Measurements from ENCODE around the gene LDLRAD1.
"Not testable (repeated sequence)": the region's sequence is repeated elsewhere in the genome, so short reads cannot be mapped to it uniquely, and the experiment has no call there.

Gene LDLRAD1

DNA sequence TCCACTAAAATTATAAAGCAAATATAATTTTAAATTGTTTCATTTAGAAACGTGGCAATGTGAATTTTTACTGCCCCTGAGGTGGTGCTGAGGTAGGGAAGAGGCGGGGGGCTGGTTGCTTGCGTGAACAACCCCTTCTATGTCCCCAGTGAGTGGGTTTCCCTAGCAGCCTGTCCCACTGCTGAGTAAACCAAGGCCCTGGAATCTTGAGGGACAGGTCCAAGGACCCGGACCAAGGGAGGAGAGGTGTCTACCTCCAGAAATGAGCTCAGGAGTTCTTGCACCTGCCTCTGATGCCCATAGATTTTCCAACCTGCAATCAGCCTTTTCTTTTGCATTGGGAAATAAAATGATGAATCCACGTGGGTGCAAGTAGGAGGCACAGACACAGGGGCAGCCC is 649 bp upstream of the LDLRAD1 start:
- DNase-seq, result no peak

DNA sequence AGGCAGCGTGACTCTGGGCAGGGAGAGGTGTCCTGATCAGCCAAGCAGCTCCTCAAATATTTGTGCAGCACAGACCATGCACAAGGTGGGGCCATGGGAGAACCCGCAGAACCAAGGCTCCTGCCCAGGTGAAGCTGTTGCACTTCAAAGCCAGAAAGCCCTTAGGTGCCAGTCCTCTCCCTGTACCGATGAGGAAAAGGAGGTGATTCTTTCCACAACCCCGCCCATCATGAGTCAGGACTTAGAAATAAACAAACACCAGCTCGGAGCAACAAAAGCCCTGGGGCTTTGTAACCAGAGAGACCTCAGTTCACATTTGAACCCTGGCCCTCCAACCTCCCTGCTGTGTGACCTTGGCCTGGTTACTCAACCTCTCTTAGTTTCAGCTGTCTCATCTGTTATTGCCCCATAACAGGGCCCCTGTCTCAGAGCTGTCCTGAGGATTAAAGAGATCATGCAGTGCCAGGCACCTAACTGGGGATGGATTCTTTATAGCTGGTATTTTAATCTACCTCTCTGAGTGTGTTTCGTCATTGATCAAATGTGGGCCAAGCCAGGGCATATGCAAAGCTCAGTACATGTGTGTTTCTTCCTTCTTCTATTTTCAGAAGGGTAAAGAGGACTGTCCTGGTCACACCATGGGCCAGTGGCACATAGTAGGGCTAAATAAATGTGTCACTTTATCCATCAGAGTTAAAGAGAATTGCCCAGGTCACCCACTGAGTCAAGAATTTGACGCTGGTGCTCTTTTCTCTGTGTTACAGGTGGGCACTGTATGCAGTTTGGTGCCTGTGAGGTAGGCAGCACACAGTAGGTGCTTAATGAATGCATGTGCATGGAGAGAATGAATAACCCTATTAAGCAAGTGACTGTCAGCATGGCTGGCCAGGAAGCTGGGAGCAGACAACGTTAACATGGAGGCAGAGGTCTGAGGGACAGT is 1.4 kb downstream of the LDLRAD1 start:
- no peak for DNase-seq

DNA sequence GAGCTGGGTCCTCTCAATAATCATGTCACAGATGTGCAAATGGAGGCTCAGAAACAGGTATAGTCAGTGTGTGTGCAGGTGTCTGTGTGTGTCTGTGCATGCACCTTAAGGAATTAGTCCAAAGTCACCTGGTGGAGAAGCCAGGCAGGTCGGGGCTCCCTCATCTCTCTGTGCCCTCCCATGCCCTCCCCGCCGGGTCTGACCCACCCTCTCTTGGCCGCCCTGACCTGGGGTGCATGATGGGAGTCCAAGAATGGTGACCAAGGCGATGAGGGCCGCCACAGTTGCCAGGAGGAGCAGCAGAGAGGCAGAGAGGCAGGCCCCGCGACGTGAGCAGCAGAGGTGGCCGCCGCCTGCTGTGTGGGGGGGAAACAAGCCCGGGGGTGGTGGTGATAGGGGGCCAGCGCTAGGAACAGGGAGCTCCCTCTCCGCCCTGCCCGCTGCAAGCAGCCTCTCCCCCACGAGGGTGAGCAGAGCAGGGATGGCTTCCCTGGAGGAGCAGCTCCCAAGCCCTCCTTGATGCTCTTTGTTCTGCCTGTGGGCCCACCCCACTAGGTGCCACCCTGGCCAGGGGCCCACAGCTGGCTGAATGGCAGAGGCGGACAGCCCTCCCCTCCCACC is 3.9 kb downstream of the LDLRAD1 start:
- no peak for DNase-seq

DNA sequence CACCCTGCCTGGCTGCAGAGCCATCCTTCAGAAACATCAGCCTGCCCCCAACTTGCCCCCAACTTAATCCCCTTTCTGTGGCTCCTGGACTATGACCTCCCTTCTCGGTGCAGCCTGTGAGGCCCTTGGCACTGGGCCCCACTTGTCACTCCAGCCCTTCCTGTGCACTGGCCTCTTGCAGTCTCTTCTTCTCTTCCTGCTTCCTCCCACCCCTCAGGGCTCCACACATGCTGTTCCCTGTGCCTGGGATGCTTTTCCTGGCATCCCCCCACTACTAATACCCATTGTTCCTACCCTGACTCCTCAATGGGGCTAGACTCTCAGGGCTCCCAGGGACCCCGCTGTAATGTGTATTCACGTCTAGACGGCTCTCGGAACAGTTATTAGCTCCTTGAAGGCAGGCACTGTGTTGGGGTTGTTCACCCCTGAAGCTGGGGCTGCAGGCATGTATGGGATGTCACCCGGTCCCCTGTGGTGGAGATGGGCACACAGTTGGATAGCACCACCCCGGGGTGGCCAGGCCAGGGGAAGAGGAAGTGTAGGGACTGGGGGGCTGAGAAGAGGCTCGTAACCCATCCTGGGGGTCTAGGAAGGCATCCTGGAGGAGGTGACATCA is 4.5 kb downstream of the LDLRAD1 start:
- no peak for DNase-seq

DNA sequence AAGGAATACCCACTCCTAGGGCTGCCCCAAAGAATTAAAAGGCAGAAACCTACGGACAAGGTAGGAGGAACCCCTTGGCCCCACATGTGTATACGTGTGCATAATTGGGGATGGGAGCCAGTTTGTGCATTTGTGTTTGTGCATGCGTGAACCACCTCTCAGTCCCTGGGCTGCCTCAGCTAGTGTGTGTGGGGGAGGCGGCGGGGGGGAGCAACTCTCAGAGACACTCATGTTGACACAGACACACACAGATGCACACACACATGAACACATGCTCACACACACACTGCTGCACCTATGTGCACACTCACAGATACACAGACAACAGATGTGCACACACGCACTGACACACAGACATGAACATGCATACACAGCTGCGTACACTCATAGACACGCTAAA is 5.1 kb downstream of the LDLRAD1 start:
- DNase-seq, result no peak

DNA sequence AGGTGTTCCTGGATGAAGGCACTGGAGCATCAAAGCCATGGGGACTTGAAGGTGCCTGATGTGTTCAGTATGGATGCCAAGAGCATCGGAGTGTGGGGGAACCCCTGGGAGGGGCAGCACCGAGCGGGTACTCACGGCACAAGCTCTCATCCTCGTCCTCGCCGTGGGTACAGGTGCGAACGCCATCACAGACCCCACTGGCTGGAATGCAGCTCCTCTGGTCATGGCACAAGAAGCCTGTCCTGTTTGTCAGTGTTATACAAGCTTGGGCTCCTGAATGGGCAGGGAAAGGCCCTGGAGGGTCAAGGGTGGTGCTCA is 6.0 kb downstream of the LDLRAD1 start:
- no peak for DNase-seq

DNA sequence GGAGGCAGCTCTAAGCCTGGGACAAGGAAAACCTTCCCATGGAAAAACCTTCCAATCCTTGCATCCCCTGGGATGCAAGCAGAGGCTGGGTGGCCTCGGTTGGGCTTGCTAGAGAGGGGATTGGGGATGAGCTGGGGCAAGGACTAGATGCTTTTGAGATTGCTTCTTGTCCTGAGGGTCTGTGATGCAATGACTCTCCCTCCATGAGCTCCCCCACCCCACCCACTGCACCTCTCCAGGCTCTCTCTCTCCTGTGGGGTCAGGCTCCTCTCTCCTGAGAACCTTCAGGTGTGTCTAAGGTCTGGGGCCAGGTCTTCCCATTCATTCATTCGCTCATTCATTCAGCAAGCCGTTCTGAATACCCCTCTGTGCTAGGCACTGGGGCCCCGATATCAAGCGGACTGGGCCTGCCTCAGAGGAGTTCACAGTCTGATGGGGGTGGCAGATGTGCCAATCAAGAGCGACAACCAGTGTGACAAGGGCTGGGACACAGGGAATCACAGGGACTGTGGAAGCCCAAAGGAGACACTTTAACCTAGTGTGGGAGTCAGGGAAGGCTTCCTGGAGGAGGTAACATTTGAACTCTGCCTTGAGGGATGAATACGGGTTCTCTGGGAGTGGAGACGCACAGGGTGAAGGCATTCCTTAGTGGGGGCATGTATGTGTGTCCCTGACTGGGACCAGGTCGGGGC is 6.5 kb downstream of the LDLRAD1 start:
- DNase-seq, result no peak

DNA sequence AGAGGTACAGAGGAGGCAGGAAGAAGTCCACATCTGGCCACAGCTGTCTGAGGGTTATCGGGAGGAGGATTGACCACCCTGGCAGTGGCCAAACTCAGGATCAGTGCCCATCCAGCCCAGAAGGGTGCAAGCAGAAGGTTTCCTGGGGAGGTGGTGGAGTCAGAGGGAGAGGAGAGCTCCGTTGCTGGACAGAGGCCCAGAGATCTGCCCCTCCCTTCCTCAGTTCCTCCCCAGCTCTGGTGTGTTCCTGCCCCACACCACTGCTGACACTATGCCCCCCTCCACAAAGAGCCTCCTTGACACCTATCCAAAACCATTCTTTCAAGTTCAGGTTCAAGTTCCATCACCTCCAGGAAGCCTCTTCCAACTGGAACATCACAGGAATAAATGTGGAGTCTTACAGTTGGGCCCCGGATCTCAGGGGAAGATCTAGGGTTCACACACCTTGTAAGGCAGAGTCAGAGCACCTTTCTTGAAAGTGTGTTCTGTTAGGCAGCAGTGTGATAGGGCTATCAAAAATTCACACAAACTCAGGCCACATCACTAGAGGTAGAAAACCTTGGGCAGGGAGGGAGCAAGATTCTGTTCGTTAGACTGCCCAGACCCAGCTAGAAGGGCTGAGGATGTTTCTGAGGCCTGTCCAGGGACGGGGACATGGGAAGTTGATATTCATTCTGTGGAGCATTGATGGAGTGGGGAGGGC is 7.4 kb downstream of the LDLRAD1 start:
- no peak for DNase-seq

DNA sequence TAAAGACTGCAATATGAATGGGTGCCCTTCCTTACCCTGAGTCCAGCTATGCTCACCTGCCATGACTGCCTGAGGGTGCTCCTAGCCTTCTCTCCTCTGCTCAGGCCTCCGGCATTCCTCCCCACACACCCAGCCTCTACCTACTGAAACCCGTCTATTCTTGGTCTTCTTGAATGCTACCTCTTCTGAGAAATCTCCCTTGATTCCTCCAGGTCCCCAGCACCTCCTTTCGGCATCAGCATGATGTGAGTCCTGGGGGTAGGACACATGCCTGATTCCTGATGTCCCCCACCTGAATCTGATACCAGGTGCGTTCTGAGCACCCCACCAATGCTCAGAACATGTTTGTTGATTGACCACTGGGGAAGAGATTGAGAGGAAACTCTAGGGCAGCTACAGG is 8.6 kb downstream of the LDLRAD1 start:
- no peak for DNase-seq

DNA sequence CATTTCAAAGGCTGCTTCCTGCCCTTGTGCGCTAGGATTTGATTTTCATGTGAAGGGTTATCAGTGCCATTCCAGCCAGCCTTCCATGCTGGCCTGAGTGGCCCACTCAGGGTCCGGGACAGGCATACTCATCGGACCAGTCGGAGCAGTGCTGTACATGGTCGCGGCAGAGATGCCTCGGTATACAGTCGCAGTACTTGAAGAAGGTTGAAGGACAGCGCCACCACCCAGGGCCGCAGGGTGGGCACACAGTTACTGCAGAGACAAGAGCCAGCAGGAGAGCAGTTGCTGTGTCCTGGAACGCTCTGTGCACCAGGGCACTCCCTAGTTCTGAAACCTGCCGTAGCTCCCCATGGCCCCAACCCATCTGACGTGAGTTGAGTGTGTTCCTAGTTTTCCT is 9.1 kb downstream of the LDLRAD1 start:
- DNase-seq, result no peak

DNA sequence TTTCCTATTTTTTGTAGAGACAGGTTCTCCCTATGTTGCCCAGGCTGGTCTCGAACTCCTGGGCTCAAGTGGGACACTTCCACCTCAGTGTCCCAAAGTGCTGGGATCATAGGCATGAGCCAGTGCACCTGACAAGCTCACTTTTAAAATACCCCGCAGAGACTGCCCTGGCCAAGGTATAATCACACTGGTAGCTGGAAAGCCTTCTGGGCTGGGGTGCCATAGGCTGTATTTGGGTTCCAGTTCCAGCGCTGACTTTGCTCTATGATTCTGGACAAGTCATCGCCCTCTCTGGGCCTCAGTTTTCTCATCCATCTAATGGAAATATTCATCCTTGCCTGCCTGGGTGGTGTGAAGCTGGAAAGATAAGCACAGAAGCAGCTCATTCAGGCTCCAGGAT is 10.4 kb downstream of the LDLRAD1 start:
- DNase-seq, result no peak

DNA sequence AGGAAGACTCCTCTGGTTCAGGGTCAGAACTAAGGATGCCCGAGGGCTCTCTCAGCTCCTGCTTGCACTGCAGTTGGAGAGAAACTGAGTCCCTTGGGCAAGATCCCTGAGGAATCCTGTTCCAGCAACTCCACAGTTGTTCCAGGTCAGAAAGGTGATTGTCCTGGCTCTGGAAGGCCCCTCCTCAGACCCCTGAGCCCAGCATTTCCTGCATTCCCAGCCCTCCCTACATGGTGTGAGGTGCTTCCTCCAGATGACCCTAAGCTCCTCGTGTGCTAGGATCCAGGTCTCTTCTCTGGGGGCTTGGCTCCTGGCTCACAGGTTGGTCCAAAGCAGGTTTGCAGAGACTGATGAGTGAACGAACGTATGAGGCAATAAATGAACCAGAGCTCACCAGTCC is 11.5 kb downstream of the LDLRAD1 start:
- DNase-seq, result no peak

DNA sequence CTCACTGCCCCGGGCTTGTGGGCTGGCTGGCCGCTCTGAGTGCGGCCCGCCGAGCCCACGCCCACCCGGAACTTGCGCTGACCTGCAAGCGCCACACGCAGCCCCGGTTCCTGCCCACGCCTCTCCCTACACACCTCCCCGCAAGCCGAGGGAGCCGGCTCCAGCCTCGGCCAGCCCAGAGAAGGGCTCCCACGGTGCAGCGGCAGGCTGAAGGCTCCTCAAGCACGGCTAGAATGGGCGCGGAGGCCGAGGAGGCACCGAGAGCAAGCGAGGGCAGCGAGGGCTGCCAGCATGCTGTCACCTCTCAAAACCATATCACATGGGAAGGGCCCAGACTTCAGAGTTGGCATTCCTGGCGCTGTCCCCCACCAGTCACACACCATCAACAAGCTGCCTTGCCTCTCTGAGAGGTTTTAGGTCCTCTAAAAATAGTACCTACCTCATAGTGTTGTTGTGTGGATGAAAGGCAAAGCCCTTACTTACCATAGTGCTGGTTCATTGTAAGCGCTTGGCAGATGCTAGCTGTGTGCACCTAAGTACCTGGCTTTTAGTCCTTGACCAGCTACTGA is 13.4 kb downstream of the LDLRAD1 start:
- DNase-seq, result no peak

DNA sequence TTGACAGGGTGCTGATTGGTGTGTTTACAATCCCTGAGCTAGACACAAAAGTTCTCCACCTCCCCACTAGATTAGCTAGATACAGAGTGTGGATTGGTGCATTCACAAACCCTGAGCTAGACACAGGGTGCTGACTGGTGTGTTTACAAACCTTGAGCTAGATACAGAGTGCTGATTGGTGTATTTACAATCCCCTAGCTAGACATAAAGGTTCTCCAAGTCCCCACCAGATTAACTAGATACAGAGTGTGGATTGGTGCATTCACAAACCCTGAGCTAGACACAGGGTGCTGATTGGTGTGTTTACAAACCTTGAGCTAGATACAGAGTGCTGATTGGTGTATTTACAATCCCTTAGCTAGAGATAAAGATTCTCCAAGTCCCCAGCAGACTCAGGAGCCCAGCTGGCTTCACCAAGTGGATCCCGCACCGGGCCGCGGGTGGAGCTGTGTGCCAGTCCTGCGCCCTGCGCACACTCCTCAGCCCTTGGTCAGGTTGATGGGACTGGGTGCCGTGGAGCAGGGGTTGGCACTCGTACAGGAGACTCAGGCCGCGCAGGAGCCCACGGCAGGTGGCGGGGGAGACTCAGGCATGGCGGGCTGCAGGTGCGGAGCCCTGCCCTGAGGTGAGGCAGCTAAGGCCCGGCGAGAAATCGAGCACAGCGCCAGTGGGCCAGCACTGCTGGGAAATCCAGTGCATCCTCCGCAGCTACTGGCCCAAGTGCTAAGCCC is 14.1 kb downstream of the LDLRAD1 start:
- not testable (repeated sequence) for DNase-seq

DNA sequence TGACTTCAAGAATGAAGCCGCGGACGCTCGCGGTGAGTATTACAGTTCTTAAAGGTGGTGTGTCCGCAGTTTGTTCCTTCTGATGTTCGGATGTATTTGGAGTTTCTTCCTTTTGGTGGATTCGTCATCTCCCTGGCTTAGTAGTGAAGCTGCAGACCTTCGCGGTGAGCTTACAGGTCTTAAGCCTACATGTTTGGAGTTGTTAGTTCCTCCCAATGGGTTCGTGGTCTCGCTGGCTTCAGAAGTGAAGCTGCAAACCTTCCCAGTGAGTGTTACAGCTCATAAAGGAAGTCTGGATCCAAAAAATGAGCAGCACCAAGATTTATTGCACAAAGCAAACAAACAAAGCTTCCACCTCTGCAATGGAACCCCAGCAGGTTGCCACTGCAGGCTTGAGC is 14.7 kb downstream of the LDLRAD1 start:
- DNase-seq, result no peak

DNA sequence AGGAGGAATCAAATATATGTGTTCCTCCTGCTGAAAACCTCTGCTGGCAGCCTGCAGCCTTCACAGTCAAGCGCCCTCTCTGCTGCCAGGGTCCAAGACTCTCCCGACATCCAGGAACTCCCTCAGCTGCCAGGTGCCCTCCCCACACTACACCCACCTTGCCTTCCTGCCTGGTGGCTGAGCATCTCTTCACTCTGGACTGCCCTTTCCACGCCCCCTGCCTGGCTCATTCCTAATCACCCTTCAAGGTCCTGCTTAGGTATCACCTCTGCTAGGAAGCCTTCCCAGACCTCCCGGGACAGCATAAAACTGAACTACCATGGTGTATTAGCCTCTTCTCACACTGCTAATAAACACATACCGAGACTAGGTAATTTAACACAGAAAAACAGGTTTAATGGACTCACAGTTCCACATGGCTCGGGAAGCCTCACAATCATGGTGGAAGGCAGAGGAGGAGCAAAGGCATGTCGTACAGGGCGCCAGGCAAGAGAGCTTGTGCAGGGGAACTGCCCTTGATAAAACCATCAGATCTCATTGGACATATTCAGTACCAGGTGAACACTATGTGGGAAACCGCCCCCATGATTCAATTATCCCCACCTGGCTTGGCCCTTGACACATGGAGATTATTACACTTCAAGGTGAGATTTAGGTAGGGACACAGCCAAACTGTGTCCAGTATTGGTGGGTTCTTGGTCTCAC is 15.3 kb downstream of the LDLRAD1 start:
- no peak for DNase-seq

DNA sequence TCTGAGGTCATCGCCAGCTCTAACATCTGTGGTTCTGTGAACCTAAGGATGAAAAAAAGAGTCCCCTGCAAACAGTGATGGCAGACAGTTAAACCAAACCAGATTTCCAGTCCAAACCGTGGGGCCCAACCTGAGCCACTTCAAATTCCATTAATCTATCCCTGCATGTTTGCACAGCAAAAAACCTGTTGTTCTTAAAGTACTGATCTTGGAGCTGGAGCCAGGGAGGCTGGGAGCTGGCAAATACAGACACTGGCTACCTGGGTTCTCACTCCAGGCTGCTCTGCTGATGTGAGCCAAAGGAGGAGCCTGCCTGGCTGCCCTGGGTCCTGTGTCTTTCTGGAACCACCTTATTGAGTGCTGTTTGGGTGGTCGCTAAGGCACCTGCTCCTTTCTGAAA is 16.4 kb downstream of the LDLRAD1 start:
- no peak for DNase-seq

DNA sequence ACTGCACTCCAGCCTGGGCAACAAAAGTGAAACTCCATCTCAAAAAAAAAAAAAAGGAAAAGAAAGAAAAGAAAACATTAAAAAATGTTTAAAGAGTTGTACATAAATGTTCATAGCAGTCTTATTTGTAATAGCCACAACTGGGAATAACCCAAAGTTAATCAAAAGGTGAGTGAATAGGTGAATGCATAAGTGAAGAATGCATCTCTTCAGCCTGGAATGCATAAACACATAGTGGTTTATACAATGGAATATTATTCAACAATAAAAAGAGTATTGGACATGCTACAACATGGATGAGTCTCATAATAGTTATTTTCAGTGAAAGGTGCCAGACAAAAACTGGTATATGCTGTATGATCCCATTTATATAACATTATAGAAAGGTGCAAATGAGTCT is 18.1 kb downstream of the LDLRAD1 start:
- DNase-seq, result no peak

DNA sequence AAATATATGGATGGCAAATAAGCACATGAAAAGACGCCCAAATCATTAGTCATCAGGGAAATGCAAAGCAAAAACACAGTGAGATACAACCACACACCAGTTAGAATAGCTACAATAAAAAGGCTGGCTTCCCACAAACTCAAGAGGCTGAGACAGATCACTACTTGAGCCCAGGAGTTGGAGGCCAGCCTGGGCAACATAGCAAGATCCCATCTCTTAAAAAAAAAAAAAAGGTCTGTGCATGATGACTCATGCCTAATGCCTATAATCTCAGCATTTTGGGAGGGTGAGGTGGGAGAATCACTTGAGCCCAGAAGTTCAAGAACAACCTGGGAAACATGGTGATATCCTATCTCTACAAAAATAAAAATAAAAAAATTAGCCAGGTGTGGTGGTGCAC is 19.8 kb downstream of the LDLRAD1 start:
- no peak for DNase-seq

DNA sequence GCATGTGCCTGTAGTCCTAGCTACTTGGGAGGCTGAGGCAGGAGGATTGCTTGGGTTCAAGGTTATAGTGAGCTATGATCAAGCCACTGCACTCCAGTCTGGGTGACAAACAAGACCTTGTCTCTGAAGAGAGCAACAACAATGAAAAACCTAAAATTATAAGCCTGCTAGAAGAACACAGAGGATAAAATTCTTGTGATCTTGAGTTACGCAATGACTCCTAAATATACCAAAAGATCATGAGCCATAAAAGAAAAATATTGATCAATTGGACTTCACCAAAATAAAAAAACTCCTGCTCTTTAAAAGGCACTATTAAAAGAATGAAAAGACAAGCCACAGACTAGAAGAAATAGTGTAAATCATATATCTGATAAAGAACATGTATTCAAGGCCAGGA is 22.3 kb downstream of the LDLRAD1 start:
- DNase-seq, result no peak

Data from amygdala (tissue), 56 donors.